Measurements from ENCODE around the gene ALOX15.

GRCh38 chr17:4641297-4642195 lies at the start of gene ALOX15:
- TF ChIP-seq TAF1 (IDR thresholded peaks at IDR 0.05; ENCODE audit: borderline replicate concordance, insufficient read depth, low read length) (no peak), REST (IDR thresholded peaks at IDR 0.05; ENCODE audit: insufficient read depth in 1 of 2, low read depth in 2 of 2, low read length in 2 of 2) (no peak)
